ENCODE results near the gene FAXC.
"Not testable (repeated sequence)": the region's sequence is repeated elsewhere in the genome, so short reads cannot be mapped to it uniquely, and the experiment has no call there.

Gene FAXC

DNA sequence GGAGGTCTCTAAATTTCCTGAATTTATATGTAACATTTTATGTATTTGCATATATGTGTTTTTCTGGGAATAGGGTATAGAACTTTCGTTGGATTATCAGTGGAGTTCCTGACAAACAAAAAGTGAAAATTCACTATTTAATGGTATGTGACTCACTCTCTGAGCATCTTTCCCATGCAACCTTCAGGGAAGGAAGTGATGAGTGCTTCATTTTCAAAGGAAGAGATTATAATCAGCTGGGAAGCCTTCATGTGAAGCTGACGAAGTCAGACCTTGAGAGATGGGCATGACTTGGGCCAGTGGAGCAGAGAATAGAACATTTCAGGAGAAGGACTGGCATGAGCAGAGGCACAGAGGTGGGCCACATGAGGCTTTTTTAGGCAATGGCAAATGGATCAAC, 72.7 kb downstream of the FAXC start:
- DNase-seq, result no peak

DNA sequence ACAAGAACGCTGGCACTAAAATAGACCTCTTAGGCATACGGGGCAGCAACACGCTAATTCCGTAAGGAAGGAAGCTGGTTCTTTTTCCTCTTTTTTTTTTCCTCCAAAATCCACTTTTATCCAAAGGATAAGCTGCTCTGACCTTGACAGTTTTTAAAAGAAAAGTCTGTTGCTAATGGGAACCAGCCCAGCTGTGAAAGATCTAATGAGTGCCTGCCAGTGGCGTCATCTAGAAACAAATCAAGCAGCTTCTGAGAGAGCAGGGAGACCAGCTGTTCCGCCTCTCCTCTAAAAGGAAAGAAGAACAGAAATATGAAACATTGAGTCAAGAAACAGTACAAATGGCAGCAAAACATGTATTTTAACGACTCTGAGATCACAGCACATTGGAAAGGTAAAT, 78.6 kb downstream of the FAXC start:
- DNase-seq, result no peak

DNA sequence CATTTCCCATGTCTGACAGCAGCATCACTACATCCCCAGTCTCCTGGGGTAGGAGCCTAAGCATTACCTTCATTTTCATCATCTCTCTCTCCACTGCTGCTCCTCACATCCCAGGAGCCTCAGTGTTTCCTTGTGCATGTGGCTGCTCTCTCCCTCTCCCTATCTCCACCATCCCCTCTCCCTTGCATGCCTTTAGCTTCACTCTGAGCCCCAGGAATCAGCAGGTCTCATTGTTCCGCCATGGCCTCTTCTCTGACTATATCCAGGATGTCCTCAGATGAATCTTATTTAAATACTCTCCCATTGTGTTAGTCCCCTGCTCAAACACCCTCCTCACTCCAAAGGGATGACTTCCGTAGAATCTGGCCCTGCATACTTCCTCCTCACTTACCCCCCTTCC, 79.4 kb downstream of the FAXC start:
- DNase-seq, result no peak

DNA sequence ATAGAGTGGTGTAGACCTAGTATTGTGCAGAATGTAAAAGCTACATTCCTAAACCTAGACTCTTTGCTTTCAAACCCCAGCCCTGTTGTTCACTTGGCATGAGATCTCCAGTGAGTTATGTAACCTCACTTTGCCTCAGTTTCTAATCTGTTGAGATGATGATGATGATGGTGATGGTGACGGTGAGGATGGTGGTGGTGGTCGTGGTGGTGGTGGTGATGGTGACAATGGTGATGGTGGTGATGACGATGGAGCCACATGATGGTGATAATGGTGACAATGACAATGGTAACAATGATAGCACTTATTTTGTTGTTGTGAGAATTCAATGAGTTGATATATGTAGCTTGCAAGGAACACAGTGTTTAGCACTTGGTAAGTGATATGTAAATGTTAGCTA, 80.3 kb downstream of the FAXC start:
- no peak for DNase-seq

- not testable (repeated sequence) for DNase-seq
These were observed 82.5 kb downstream of the FAXC start for GRCh38 chr6:99266996-99267395.

- DNase-seq, result not testable (repeated sequence)
These were observed 84.0 kb downstream of the FAXC start for GRCh38 chr6:99265447-99265846.

DNA sequence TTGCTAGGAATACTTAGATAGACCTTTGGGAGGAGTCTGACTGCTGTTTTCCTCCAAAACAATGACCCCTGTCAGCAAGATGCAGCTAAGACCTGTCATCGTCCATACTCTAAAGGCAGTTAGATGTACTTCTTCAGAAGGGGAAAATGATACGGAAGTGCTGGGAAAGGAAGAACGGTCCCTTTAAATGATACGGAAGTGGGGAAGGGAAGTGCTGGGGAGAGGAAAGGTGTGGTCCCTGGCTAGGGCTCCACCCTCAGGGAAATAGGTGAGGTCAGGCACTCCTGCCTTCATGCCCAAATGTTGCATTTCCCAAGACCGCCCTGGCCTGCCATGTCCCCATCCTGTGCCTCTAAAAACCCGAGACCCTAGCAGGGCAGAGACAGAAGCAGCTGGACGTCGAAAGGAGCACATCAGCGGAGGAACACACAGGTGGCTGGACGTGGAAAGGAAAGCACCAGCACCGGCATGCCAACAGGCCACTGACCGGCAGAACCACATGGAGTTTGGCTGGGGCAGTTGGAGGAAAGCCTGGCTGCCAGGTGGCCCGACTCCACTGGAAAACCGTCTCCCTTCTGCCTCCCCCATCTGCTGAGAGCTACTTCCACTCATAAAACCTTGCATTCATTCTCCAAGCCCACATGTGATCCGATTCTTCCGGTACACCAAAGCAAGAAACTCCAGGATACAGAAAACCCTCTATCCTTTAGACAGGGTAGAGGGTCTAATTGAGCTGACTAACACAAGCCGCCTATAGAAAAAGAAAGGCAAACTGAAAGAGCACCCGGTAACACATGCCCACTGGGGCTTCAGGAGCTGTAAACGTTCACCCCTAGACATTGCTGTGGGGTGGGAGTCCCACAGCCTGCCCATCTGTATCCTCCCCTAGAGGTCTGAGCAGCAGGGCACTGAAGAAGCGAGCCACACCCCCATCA, 94.6 kb downstream of the FAXC start:
- DNase-seq, result no peak

DNA sequence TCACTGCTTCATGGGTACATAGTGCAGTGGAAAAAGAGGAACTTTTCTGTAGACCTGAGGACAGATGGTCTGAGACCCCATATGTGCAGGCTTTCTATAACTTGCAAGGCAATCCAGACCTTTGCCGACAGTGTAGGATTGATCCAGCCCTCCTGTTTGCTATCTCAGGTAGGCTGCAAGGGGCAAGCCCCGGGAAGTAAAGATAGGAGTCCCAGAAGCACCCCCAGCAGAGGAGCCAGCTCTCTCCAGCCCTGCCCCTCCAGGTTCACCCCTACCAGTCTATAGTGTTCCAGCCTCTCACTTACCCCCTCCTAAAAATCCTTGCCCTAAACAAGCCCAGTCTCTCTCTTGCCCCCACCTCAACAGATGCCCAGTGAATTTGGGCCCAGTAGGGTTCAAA, 96.2 kb downstream of the FAXC start:
- no peak for DNase-seq

- DNase-seq, result no peak
These were observed 97.1 kb downstream of the FAXC start for GRCh38 chr6:99252421-99252820.

DNA sequence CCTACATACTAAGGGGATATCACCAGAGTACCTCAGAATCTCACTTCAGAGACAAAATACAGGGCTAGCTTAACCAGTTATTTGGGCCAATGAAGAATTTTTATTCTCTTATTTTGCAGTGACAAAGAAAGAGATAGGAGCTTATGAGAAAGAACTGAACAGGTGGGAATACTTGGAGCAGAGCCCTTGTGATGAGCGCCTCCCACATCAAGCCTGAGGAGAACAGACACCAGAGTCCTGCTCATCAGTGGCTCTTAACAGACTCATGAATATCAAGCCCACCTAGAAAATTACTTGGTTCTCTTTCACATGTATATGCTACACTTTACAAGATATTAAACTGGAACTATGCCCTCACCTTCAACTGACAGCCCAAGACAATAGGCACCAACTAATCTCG, 99.0 kb downstream of the FAXC start:
- no peak for DNase-seq

GRCh38 chr6:99246602-99247001, 102.9 kb downstream of the FAXC start:
- no peak for DNase-seq

DNA sequence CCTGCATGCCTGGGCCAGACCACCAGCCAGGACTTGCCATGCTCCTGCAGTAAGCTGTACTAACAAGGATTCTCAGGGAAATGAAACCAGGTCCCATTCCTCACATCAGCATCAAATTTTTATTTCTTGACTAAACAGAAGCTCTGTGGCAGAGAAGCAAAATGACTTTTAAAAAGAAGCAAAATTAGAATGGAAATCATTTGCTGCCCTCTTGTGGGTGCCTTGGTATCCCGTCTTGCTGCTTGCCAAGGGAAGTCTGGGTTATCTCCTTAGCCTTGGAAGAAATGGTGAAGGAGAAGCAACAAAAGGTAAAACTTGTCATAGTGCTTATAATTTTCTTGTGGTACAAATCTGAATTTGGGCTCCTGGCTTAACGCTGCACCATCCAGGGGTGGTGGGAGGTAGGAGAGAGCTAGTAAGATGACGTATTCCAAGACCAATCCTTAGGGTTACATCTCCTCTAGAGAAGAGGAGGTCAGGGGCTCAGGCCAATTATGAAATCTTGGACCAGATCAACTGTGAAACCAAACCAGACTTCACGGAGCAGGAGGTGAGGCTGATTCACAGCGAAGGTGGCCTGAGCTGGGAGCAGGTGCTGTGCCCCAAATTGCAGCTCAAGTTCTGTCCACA, 107.5 kb downstream of the FAXC start:
- no peak for DNase-seq

- DNase-seq, result no peak
These were observed 113.5 kb downstream of the FAXC start for GRCh38 chr6:99236010-99236409.

DNA sequence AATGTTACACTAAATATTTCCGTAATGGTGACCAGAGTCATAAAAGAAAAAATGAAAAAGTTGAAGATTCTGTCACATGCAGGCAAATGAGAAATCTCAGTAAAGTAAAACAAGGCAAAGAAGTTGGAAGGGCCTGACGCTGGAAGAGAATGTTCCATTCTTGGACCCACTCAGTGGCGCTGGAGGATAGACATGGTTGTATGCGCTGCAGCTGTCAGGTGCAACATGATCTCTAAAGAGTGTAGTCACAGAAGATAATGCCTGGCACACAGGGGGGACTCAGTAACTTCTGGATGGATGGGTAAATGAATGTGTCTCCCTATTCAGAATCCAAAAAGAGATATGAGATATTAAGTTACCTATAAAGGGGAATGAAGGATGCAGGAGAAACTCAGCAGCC, 116.3 kb downstream of the FAXC start:
- DNase-seq, result no peak

- DNase-seq, result no peak
These were observed 117.4 kb downstream of the FAXC start for GRCh38 chr6:99232056-99232455.

DNA sequence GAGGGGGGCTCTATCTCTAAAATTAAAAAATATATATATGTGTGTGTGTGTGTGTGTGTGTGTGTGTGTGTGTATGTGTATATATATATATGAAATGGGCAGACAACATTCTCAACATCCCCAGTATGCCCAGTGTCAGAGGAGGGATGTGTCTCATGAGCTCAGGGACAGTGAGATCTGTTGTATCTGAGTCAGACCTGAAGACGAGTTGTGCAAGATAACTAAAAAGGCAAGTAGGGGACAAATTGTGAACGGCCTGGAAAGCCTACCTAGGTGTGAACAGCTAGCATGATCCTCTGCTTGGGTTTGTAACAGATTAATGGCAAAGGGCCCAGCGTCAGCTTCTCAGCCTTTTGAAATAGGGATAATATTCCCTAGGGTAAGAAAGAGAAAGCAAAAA, 124.3 kb downstream of the FAXC start:
- no peak for DNase-seq
